AG09309 (cell line): Measurements from ENCODE around the gene RGS1.

Source experiments
- DNase-seq: peaks from one replicate; pipeline ENCODE4 v3.0.0-alpha.2; 2010; ENCODE audit warnings: low read depth
- H3K4me3 ChIP-seq: 2 replicates; pipeline ENCODE4 v1.5.1; 2011; ENCODE audit warnings: mild to moderate bottlenecking, low read depth, low read length, moderate library complexity; ENCODE audit not compliant: control insufficient read depth
- TF ChIP-seq, protein P1 (sequence below): IDR thresholded peaks from 2 replicates; pipeline ENCODE4 v1.5.1; 2011; ENCODE audit warnings: mild to moderate bottlenecking, low read depth, low read length, inconsistent platforms; ENCODE audit not compliant: insufficient read depth, control insufficient read depth; ENCODE audit errors: missing control alignments

The RGS1 gene

DNA sequence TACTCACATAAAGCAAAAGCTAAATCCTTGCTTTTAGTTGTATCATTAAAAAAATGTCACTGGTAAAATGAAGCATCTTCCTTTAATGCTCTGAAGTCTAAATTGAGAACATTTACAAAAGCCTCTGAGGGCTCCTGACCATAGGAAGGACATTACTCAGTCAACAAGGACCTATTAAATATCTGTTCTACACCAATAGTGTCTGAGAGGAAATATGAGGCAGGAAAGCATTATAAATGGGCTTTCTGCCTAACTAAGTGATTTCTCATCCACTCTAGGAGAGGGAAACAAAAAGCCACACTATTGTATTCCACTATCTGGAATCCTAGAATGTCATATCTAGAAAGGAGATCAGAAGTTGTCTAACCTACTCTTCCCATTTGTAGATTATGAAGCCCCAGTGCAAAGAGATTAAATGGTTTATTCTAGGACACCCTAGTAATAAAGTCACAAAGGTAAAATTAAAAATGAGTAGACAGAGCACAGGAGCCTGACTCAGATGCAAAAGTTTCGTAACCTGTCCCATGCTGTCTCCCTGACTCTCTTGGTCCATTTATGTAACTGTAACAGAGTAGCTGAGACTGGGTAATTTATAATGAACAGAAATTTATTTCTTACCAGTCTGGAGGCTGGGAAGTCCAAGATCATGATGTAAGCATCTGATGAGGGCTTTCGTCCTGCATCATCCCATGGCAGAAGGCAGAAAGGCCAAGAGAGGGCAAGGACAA lies 17.6 kb downstream of the RGS1 start:
- DNase-seq, result no peak
- TF ChIP-seq, protein P1, sequence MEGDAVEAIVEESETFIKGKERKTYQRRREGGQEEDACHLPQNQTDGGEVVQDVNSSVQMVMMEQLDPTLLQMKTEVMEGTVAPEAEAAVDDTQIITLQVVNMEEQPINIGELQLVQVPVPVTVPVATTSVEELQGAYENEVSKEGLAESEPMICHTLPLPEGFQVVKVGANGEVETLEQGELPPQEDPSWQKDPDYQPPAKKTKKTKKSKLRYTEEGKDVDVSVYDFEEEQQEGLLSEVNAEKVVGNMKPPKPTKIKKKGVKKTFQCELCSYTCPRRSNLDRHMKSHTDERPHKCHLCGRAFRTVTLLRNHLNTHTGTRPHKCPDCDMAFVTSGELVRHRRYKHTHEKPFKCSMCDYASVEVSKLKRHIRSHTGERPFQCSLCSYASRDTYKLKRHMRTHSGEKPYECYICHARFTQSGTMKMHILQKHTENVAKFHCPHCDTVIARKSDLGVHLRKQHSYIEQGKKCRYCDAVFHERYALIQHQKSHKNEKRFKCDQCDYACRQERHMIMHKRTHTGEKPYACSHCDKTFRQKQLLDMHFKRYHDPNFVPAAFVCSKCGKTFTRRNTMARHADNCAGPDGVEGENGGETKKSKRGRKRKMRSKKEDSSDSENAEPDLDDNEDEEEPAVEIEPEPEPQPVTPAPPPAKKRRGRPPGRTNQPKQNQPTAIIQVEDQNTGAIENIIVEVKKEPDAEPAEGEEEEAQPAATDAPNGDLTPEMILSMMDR, result no peak
- no peak overlapping the region for H3K4me3 ChIP-seq

DNA sequence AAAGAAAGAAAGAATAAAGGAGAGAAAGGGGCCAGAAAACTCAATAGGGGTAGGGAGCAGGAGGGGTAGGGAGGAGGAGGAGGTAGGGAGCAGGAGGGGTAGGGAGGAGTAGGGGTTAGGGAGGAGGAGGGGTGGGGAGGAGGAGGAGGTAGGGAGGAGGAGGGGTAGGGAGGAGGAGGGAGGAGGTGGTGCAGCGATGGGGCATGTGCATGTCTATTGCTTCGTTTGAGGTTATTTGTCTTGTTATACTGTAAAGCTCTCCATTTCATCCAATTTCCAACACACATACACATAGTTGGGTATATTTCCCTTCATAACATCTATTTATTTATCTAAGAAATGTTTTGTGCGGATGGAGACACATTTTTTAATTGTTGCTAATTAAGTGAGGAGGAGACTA lies 19.7 kb downstream of the RGS1 start:
- no peak for DNase-seq

DNA sequence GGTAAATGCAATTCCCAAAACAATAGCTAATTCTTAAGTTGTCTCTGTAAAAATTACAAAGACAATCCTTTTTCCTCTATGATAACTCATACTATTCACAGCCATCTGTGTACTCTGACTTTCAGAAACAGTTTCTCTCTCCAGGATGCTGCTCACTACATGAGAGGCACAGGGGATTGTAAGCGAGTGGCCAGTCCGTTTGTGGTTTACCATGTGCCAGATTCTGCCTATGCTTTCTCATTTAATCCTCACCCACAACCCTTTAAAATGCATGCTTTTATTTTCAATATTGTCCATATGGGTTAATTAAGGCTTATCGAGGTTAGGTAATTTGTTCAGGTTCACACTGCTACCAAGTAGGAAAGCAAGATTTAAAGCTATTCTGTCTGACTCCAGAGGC lies 23.0 kb downstream of the RGS1 start:
- DNase-seq, result no peak
- H3K4me3 ChIP-seq, result no peak overlapping the region
- TF ChIP-seq, protein P1, result no peak

More for the DNA sequence above, 19.7 kb downstream of the RGS1 start:
- H3K4me3 ChIP-seq, result no peak overlapping the region
- TF ChIP-seq, protein P1, result no peak

DNA sequence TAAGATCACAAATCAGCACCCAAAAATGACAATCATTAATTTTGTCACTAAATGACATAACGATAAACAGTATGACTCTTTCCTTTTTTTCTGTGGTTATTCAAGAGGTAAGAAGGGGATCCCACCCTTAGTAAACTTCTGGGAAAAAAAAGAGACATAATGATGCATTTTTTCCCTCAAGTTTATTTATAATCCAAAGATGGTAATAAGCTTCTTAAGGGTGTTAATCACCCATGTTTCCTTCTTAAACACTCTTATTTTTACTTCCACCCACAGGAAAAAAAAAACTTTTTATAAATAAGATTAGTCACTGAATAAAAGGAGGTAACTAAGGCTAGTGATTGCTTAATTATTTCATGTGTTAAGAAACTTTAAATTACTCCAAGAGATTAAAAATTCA lies 24.7 kb downstream of the RGS1 start:
- TF ChIP-seq, protein P1, result no peak
- DNase-seq, result no peak
- no peak overlapping the region for H3K4me3 ChIP-seq

DNA sequence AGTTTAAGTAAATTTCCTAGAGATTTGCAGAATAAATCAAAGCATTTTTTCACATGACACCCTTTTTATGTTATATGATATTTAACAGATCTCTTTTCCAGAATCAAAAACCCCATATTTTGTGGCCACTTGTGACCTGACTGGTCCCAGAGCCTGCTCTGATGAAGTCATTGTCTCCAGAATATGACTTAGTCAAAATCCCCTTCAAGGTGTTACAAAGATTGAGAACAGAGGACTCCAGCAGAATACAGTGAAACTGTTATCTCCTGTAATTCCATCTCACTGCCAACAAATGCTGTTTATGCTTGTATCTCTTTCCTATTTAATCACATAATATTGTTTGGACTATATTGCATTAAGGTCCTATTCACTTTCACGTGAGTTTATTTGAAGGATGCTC lies 25.6 kb downstream of the RGS1 start:
- no peak overlapping the region for H3K4me3 ChIP-seq
- no peak for DNase-seq
- TF ChIP-seq, protein P1, result no peak

DNA sequence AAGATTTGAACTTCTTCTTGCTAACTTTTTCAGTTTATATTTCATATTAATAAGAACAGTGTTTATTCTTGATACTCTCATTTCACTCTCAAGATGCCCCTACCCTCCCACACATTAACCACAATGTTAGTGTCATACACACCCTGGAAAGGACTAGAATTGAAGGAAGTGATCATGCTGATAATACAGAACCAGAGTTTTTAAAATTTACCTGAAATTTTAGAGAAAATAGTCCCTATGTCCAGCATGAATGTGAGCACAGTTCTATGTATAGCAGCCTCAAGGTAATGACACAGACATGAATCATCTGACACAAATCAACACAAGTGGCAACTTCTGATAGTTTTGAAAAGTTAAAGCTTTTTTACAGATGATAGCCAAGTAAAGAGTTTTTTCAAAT lies 26.0 kb downstream of the RGS1 start:
- DNase-seq, result no peak
- no peak overlapping the region for H3K4me3 ChIP-seq
- TF ChIP-seq, protein P1, result no peak
